Measurements from ENCODE around the gene LCOR.

DNA sequence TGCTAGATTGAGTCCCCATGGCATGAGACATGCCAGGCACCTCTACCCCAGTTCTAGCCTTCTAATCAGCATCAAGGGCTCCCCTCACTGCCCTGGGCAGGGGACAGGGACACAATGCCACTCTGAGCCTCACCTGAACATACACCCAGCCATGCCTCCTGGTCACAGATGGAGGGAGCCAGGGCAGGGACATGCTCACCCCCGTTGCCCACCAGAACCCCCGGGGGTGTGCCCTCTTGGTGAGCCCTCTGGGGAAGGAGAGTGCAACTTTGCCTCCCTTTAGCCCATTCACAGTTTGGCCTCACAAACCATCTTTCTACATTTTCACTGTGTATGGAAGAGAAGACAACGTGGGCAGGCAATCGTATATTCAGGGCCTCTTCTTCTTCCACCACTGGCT, 167.2 kb downstream of the LCOR start:
- TF ChIP-seq, protein P1, sequence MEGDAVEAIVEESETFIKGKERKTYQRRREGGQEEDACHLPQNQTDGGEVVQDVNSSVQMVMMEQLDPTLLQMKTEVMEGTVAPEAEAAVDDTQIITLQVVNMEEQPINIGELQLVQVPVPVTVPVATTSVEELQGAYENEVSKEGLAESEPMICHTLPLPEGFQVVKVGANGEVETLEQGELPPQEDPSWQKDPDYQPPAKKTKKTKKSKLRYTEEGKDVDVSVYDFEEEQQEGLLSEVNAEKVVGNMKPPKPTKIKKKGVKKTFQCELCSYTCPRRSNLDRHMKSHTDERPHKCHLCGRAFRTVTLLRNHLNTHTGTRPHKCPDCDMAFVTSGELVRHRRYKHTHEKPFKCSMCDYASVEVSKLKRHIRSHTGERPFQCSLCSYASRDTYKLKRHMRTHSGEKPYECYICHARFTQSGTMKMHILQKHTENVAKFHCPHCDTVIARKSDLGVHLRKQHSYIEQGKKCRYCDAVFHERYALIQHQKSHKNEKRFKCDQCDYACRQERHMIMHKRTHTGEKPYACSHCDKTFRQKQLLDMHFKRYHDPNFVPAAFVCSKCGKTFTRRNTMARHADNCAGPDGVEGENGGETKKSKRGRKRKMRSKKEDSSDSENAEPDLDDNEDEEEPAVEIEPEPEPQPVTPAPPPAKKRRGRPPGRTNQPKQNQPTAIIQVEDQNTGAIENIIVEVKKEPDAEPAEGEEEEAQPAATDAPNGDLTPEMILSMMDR (IDR thresholded peaks at IDR 0.05), result no peak
- TF ChIP-seq POLR2A (IDR thresholded peaks at IDR 0.05), result no peak
